Skeletal muscle cell (primary cell): ENCODE measurements around the gene GRIP2.

Source experiments
- DNase-seq: peaks from one replicate; pipeline ENCODE4 v3.0.0-alpha.2; 2010; ENCODE audit warnings: low read depth
- H3K4me3 ChIP-seq: 2 replicates; pipeline ENCODE4 v1.5.1; 2011; ENCODE audit warnings: low read depth, mild to moderate bottlenecking, control low read depth, low read length, moderate library complexity

Gene GRIP2

GRCh38 chr3:14542656-14543055 lies 2.5 kb upstream of the GRIP2 start:
- no peak for DNase-seq
- H3K4me3 ChIP-seq, result no peak overlapping the region

- H3K4me3 ChIP-seq, result no peak overlapping the region
- DNase-seq, result no peak
Observed at GRCh38 chr3:14541646-14542045, 1.5 kb upstream of the GRIP2 start.

- H3K4me3 ChIP-seq, result no peak overlapping the region
- no peak for DNase-seq
Observed at GRCh38 chr3:14540821-14541385, 761 bp upstream of the GRIP2 start.

- H3K4me3 ChIP-seq, result no peak overlapping the region
- no peak for DNase-seq
Observed at GRCh38 chr3:14539384-14539741, 779 bp downstream of the GRIP2 start.

GRCh38 chr3:14538451-14539088 lies 1.6 kb downstream of the GRIP2 start:
- DNase-seq, result no peak
- H3K4me3 ChIP-seq, result no peak overlapping the region

- no peak overlapping the region for H3K4me3 ChIP-seq
- DNase-seq, result no peak
Observed at GRCh38 chr3:14537590-14538450, 2.3 kb downstream of the GRIP2 start.

- H3K4me3 ChIP-seq, result no peak overlapping the region
- no peak for DNase-seq
Observed at GRCh38 chr3:14536837-14537589, 3.1 kb downstream of the GRIP2 start.

- no peak overlapping the region for H3K4me3 ChIP-seq
- DNase-seq, result no peak
Observed at GRCh38 chr3:14536055-14536815, 3.9 kb downstream of the GRIP2 start.

GRCh38 chr3:14535616-14536015 lies 4.5 kb downstream of the GRIP2 start:
- no peak for DNase-seq
- H3K4me3 ChIP-seq, result no peak overlapping the region

- no peak for DNase-seq
Observed at GRCh38 chr3:14534516-14535191, 5.5 kb downstream of the GRIP2 start.

GRCh38 chr3:14533457-14533958 lies 6.6 kb downstream of the GRIP2 start:
- no peak overlapping the region for H3K4me3 ChIP-seq
- DNase-seq, result no peak

More at GRCh38 chr3:14534516-14535191, 5.5 kb downstream of the GRIP2 start:
- H3K4me3 ChIP-seq, result no peak overlapping the region

- DNase-seq, result no peak
- H3K4me3 ChIP-seq, result no peak overlapping the region
Observed at GRCh38 chr3:14532691-14533456, 7.3 kb downstream of the GRIP2 start.

- H3K4me3 ChIP-seq, result no peak overlapping the region
- DNase-seq, result no peak
Observed at GRCh38 chr3:14531856-14532395, 8.2 kb downstream of the GRIP2 start.

- no peak overlapping the region for H3K4me3 ChIP-seq
- DNase-seq, result no peak
Observed at GRCh38 chr3:14528081-14528480, 12.1 kb downstream of the GRIP2 start.

- DNase-seq, result no peak
- no peak overlapping the region for H3K4me3 ChIP-seq
Observed at GRCh38 chr3:14525685-14526631, 14.2 kb downstream of the GRIP2 start.

- DNase-seq, result no peak
- no peak overlapping the region for H3K4me3 ChIP-seq
Observed at GRCh38 chr3:14524920-14525660, 15.1 kb downstream of the GRIP2 start.
